ENCODE data around the gene TTLL4.

Gene TTLL4

GRCh38 chr2:218710687-218711549 lies at the start of gene TTLL4:
TTLL4 (plus strand) TSS chr2:218710835; CDS start chr2:218737677, 26,842 bp downstream.
- DNase-seq, result peak; percentile 97 to 98

DNA sequence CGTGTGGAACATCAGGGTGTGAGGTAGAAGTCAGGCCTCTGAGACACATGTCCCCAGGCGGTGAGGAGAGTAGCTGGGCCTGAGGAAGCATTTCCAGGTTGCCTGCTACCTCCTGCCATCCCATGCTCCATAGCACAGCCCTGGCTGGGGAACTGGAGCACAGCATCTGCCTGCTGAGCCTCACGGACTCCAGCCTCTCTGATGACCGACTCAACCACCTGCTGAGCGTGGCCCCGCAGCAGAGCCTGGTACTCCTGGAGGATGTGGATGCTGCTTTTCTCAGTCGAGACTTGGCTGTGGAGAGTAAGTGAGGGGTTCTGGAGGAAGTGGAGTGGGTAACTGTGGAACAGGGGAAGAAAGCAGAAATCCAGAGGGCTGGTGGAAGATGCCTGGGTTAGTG lies 48.3 kb upstream of the TTLL4 start:
- no peak for DNase-seq

DNA sequence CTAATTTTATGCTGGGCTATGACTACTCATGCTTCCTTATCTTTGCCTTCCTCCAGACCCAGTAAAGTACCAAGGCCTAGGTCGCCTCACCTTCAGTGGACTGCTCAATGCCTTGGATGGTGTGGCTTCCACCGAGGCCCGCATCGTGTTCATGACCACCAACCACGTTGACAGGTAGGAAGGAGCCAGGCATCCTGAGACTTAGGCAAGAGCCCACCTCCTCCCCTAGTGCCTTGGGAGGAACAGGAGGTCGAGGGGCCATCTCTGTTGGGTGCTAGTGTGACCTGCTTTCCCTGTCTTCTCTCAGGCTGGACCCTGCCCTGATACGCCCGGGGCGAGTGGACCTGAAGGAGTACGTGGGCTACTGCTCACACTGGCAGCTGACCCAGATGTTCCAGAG lies 47.8 kb upstream of the TTLL4 start:
- no peak for DNase-seq

- no peak for DNase-seq
These were observed 46.7 kb upstream of the TTLL4 start for GRCh38 chr2:218663901-218664300.

- DNase-seq, result no peak
These were observed 46.0 kb upstream of the TTLL4 start for GRCh38 chr2:218664653-218665052.

DNA sequence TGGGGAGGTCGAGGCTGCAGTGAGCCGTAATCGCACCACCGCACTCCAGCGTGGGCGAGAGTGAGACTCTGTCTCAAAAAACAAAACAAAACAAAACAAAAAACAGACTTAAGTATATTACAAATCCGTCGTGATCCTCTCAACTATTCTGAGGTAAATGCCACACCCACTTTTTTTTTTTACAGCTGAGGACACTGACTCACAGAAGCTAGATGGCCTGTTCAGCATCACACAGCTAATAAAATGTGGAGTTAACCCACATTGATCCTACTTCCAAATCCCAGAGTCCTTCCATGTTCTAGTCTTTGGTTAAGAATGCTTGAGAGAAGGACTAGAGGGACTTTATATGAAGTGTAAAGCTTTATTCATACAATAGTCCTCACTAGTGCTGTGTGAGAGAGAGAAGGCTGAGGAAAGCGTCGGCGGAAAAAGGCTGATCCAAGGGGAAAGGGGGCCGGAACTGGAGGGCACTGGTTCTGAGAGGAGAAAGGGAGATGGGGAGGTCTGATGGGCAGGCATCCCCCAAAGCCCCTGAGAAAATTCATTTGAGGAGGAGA lies 39.5 kb upstream of the TTLL4 start:
- DNase-seq, result no peak

- DNase-seq, result peak; percentile 73 to 76
These were observed 38.7 kb upstream of the TTLL4 start, which contains the start of the genes RNF25 and STK36 for GRCh38 chr2:218671654-218672566. RNF25 (minus strand) TSS chr2:218672002; CDS start chr2:218671970, 32 bp downstream. STK36 (plus strand) TSS chr2:218672086; CDS start chr2:218672830, 744 bp downstream.

GRCh38 chr2:218679119-218679518 lies 31.5 kb upstream of the TTLL4 start:
- no peak for DNase-seq

DNA sequence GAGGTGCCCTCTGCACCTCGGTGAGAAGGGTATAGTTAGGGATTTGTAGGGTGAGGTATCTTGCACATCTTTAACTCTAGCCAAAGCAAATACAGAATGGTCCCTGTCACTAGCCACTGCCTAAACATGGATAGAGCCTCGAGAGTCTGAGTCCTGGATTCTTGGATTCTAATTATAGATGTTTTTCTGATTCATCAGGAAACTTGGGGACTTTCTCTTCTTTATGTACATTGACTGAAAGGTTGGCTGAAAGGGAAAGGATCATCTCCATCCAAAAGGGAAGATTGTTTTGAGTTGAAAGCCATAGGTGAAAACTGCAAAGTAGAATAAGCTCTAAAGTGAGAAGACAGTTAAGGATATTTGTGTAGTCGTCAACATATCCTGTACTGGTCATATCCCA lies 30.6 kb upstream of the TTLL4 start:
- no peak for DNase-seq

GRCh38 chr2:218687400-218688060 lies 23.1 kb upstream of the TTLL4 start:
- DNase-seq, result peak in 1 of 2 donors; percentile 11

DNA sequence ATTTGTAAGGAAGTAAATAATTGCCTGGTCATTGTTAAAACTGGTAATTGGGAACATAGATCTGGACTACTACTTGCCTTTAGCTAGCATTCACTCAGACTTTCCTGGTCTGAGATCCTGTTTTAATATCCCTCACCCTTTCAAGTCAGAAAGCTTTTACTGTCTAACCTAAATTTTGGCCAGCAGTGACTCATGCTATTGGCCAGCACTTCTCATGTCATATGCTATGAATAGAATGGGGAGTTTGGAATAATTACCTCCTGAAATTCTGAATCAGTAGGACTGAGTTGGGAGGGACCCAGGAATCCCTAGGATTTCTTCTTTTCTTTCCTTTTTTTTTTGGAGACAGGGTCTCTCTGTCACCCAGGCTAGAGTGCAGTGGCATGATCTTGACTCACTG lies 19.4 kb upstream of the TTLL4 start:
- DNase-seq, result no peak

- no peak for DNase-seq
These were observed 16.1 kb upstream of the TTLL4 start for GRCh38 chr2:218694405-218695145.

DNA sequence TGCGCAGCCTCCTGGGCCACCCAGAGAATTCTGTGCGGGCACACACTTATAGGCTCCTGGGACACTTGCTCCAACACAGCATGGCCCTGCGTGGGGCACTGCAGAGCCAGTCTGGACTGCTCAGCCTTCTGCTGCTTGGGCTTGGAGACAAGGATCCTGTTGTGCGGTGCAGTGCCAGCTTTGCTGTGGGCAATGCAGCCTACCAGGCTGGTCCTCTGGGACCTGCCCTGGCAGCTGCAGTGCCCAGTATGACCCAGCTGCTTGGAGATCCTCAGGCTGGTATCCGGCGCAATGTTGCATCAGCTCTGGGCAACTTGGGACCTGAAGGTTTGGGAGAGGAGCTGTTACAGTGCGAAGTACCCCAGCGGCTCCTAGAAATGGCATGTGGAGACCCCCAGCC lies 11.8 kb upstream of the TTLL4 start:
- no peak for DNase-seq

GRCh38 chr2:218701806-218702205 lies 8.8 kb upstream of the TTLL4 start:
- DNase-seq, result no peak

GRCh38 chr2:218703341-218703740 lies 7.3 kb upstream of the TTLL4 start:
- no peak for DNase-seq

DNA sequence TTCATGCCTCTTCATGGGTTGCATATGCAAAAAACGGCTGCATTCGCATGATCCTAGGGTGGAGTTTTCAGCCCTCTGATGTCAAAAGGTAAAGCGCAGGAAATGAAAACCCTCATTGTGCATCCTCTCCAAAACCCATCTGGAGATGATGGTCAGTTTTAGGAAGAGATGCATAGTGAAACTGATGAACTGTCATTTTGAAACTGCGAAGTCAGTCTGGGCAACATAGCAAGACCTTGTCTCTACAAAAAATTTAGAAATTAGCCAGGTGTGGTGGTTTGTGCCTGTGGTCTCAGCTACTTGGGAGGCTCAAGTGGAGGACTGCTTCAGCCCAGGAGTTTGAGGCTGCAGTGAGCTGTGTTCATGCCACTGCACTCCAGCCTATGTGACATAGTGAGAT lies 2.5 kb upstream of the TTLL4 start:
- no peak for DNase-seq

GRCh38 chr2:218709908-218710307 lies 727 bp upstream of the TTLL4 start:
- DNase-seq, result no peak

GRCh38 chr2:218710334-218710686 lies 325 bp upstream of the TTLL4 start:
- no peak for DNase-seq

GRCh38 chr2:218711550-218711929 lies 905 bp downstream of the TTLL4 start:
- DNase-seq, result no peak

DNA sequence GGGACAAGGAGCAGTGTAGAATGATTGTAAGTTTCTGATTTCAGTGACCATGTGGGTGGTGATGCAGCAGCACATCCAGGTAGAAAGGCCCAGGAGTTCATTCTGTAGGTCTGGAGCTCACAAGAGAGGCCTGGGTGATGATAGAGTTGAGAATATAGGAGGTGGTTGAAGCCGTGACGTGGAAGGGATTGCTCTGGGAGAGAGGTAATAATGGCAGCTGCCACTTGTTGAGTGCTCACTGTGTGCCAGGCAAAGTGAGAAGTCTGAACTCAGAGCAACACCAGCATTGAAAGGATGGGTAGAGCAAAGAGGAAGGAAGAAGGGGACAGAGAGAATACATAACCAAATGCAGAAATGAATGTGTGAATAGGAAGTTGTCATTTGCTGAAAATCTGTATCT lies 3.3 kb downstream of the TTLL4 start:
- DNase-seq, result no peak

DNA sequence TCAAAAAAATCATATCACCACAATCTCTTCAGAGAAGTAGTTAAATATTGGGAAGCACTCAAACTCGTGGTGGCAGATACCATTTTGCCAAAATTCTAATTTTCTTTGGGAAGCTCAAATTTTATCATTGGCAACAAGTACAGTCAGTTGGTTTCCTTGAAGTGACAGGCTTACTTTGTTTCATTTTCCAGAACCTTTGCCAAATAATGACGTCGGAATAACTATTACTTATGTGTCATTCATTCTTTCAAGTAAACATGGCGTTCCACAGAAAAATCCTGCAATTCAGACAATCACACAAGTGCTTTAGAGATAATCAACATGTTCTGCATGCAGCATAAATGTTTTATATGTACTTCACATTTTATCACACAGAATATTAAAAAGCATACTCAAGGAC lies 5.4 kb downstream of the TTLL4 start:
- DNase-seq, result no peak

DNA sequence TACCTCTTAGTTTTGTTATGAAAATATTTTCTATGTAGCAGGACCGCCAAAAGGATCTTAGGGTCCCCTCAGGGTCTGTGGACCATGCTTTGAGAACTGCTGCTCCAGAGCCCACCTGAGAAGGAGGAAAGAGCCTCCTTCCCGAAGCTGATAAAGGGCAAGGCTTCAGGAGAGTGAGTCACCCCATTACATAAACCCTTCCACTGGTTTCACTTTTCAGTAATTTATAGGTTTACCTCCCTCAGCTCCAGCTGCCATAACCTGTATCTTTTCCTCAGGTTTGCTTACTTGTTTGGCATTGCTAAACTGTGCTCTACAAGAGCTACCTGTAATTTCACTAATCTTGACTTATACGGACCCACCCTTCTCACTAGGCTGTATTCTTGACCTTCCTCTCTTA lies 6.6 kb downstream of the TTLL4 start:
- DNase-seq, result no peak

Measured in stimulated activated CD4-positive, alpha-beta T cell treated with anti-CD3 and anti-CD28 coated beads, Interleukin-2, amount 100 ng/mL, for 48 hours (primary cell).